ENCODE data around the gene MRPL28. TPM values are rescaled to one million over a fixed set of nuclear protein-coding genes. Genes with fewer than 3 reads are reported as not detected.
"Not testable (repeated sequence)": the region's sequence is repeated elsewhere in the genome, so short reads cannot be mapped to it uniquely, and the experiment has no call there.

Gene MRPL28
- total RNA-seq, 1 donor from 2014 or later, result 41.7 TPM

- no peak for DNase-seq
Measured at GRCh38 chr16:373020-373598, 2.8 kb upstream of the MRPL28 start.

- no peak for DNase-seq
Measured at GRCh38 chr16:372302-372983, 2.1 kb upstream of the MRPL28 start.

GRCh38 chr16:371515-372301 is 1.4 kb upstream of the MRPL28 start:
- peak; percentile 50 for DNase-seq

- DNase-seq, result no peak
Measured at GRCh38 chr16:370979-371514, 709 bp upstream of the MRPL28 start.

- no peak for DNase-seq
Measured at GRCh38 chr16:369866-370436, 387 bp downstream of the MRPL28 start.

- DNase-seq, result no peak
Measured at GRCh38 chr16:369275-369865, 968 bp downstream of the MRPL28 start.

- DNase-seq, result no peak
Measured at GRCh38 chr16:368388-369158, 1.8 kb downstream of the MRPL28 start.

GRCh38 chr16:367333-367903 is 2.9 kb downstream of the MRPL28 start:
- no peak for DNase-seq

- DNase-seq, result no peak
Measured at GRCh38 chr16:366476-366875, 3.9 kb downstream of the MRPL28 start.

- DNase-seq, result no peak
Measured at GRCh38 chr16:364595-365491, 5.5 kb downstream of the MRPL28 start.

- no peak for DNase-seq
Measured at GRCh38 chr16:363766-364490, 6.4 kb downstream of the MRPL28 start.

- no peak for DNase-seq
Measured at GRCh38 chr16:363110-363765, 7.1 kb downstream of the MRPL28 start.

- DNase-seq, result not testable (repeated sequence)
Measured at GRCh38 chr16:362702-362999, 7.7 kb downstream of the MRPL28 start.

- peak; percentile 77 for DNase-seq
Measured at GRCh38 chr16:361872-362701, 8.3 kb downstream of the MRPL28 start.

GRCh38 chr16:361341-361871 is 8.9 kb downstream of the MRPL28 start:
- no peak for DNase-seq

- DNase-seq, result no peak
Measured at GRCh38 chr16:360698-361336, 9.5 kb downstream of the MRPL28 start.

Measured in tongue (tissue), 2 donors.